Myometrial cell (primary cell): ENCODE results near the gene ATOSB. TPM values are rescaled to one million over a fixed set of nuclear protein-coding genes. Genes with fewer than 3 reads are reported as not detected.

ENCODE experiments used
- total RNA-seq: library from RNA; depleted of rRNA; stranded (reverse); fragments of >200 nt; gene quantifications from 2 replicates; pipeline ENCODE4 v1.2.3, GENCODE V29; 2015

ATOSB gene
- 15.8 and 19.6 TPM in 2 replicates for total RNA-seq

GRCh38 chr9:35115680-35116538 is at the start of gene ATOSB:
Gene ATOSB (minus strand): TSS chr9:35115862. CDS start chr9:35108274, 7,588 bp downstream.

GRCh38 chr9:35161713-35162604 is 46.3 kb upstream of the ATOSB start, which contains the start of gene UNC13B:
Gene UNC13B (plus strand): TSS chr9:35162009. CDS start chr9:35162284, 275 bp downstream.

GRCh38 chr9:35102769-35103659 is 12.6 kb downstream of the ATOSB start, which contains the start of gene STOML2:
Gene STOML2 (minus strand): TSS chr9:35103131. CDS start chr9:35103094, 37 bp downstream.

GRCh38 chr9:35096035-35096849 is 19.4 kb downstream of the ATOSB start, which contains the start of gene PIGO:
Gene PIGO (minus strand): TSS chr9:35096591. CDS start chr9:35095565, 1,026 bp downstream.

GRCh38 chr9:35079426-35080341 is 36.0 kb downstream of the ATOSB start, which contains the start of gene FANCG:
Gene FANCG (minus strand): TSS chr9:35079942. CDS start chr9:35079524, 418 bp downstream.

GRCh38 chr9:35072461-35073278 is 43.0 kb downstream of the ATOSB start, which contains the start of gene VCP:
Gene VCP (minus strand): TSS chr9:35072625. CDS start chr9:35072353, 272 bp downstream.

Other genes starting within 250 kb of the ATOSB start
- not detected in 2 replicates for gene PHF24, start 157.6 kb downstream of the ATOSB start, total RNA-seq
- 16.1 TPM in 2 replicates for gene DNAJB5, start 126.1 kb downstream of the ATOSB start, total RNA-seq
- 392 and 396 TPM in 2 replicates for gene VCP, start 43.2 kb downstream of the ATOSB start, total RNA-seq
- 17.9 and 20.0 TPM in 2 replicates for gene FANCG, start 35.9 kb downstream of the ATOSB start, total RNA-seq
- gene PIGO, start 19.3 kb downstream of the ATOSB start, total RNA-seq = 21.4 and 22.2 TPM in 2 replicates
- gene STOML2, start 12.7 kb downstream of the ATOSB start, total RNA-seq = 307 and 330 TPM in 2 replicates
- gene UNC13B, start 46.1 kb upstream of the ATOSB start, total RNA-seq = 12.7 and 15.8 TPM in 2 replicates